PC-9 (cell line): ENCODE data around the gene DIP2C. TPM values are rescaled to one million over a fixed set of nuclear protein-coding genes. Genes with fewer than 3 reads are reported as not detected.

Experiments used
- BruUV-seq: library from RNA; stranded (reverse); fragments of 400-500 nt; replicated peaks from 2 replicates; lab custom pipeline; 2021; lab: Mats Ljungman, UMichigan
- CTCF ChIA-PET: fragments of 300-600 bp; sonication (Branson Sonifier 250); formaldehyde crosslinking; loops from one replicate; lab custom pipeline; 2022; ENCODE audit warnings: antibody characterized with exemption; lab: Charles Lee
- POLR2A ChIA-PET: fragments of 300-600 bp; sonication (Branson Sonifier 250); formaldehyde crosslinking; loops from one replicate; lab custom pipeline; 2022; ENCODE audit warnings: antibody characterized with exemption; ENCODE audit not compliant: unreplicated experiment; lab: Charles Lee
- DNase-seq, 2 experiments: peaks; one replicate each; pipeline versions ENCODE4 v3.0.0 to v3.0.0-alpha.2; 2015 to 2022; ENCODE audit warnings: mixed read lengths in 1 of 2
- H2AFZ ChIP-seq: fragments of 200-600 bp; sonication (generic); 2 replicates; pipeline ENCODE4 v1.8.1; 2017; ENCODE audit warnings: antibody characterized with exemption
- H3F3A ChIP-seq: fragments of 200-600 bp; sonication (generic); 2 replicates; pipeline ENCODE4 v1.8.1; 2017; ENCODE audit warnings: antibody characterized with exemption, mild to moderate bottlenecking, low read depth; ENCODE audit not compliant: insufficient read depth
- H3K27ac ChIP-seq: fragments of 200-600 bp; sonication (generic); 2 replicates; pipeline ENCODE4 v1.6.1; 2016; ENCODE audit warnings: mixed run types
- H3K27me3 ChIP-seq: fragments of 200-600 bp; sonication (generic); 2 replicates; pipeline ENCODE4 v1.6.1; 2016; ENCODE audit warnings: low read depth, mixed run types; ENCODE audit not compliant: insufficient read depth
- H3K36me3 ChIP-seq: fragments of 200-600 bp; sonication (generic); 2 replicates; pipeline ENCODE4 v1.6.1; 2016; ENCODE audit warnings: low read depth, mixed run types
- H3K4me1 ChIP-seq: fragments of 200-600 bp; sonication (generic); replicated peaks from 2 replicates; pipeline ENCODE4 v1.6.1; 2016; ENCODE audit warnings: mixed run types; ENCODE audit not compliant: insufficient read depth
- H3K4me2 ChIP-seq: fragments of 200-600 bp; sonication (generic); 2 replicates; pipeline ENCODE4 v1.6.1; 2017; ENCODE audit warnings: mixed run types
- H3K4me3 ChIP-seq: fragments of 200-600 bp; sonication (generic); 2 replicates; pipeline ENCODE4 v1.6.1; 2016; ENCODE audit warnings: mixed run types
- H3K79me2 ChIP-seq: fragments of 200-600 bp; sonication (generic); 2 replicates; pipeline ENCODE4 v1.6.1; 2017; ENCODE audit warnings: low read depth, mixed run types
- H3K9me2 ChIP-seq: fragments of 200-600 bp; sonication (generic); 2 replicates; pipeline ENCODE4 v1.8.1; 2017; ENCODE audit warnings: mild to moderate bottlenecking; ENCODE audit not compliant: insufficient read depth
- H3K9me3 ChIP-seq: fragments of 200-600 bp; sonication (generic); 2 replicates; pipeline ENCODE4 v1.8.1; 2016; ENCODE audit warnings: low read depth; ENCODE audit not compliant: insufficient read depth
- H4K20me1 ChIP-seq: fragments of 200-600 bp; sonication (generic); 2 replicates; pipeline ENCODE4 v1.8.1; 2017; ENCODE audit not compliant: insufficient read depth
- CTCF ChIP-seq: fragments of 200-600 bp; sonication (generic); conservative IDR thresholded peaks from 2 replicates; pipeline ENCODE4 v1.6.1; 2017; ENCODE audit warnings: mixed run types, antibody characterized with exemption, mild to moderate bottlenecking, moderate library complexity
- EZH2 ChIP-seq: fragments of 200-600 bp; sonication (generic); IDR thresholded peaks from 2 replicates; pipeline ENCODE4 v1.8.0; 2017; ENCODE audit warnings: antibody characterized with exemption, low read depth
- intact Hi-C: fragments of 100-400 bp; cut with micrococcal nuclease; formaldehyde crosslinking; loops from one replicate; pipeline ENCODE4 v1.10.0; 2022; ENCODE audit not compliant: unreplicated experiment
- total RNA-seq: library from RNA; stranded (reverse); gene quantifications from 2 replicates; pipeline ENCODE4 v1.2.3, GENCODE V29; 2021

DIP2C gene
- total RNA-seq, 1 experiment from 2014 or later, result 0.83 TPM

DNA sequence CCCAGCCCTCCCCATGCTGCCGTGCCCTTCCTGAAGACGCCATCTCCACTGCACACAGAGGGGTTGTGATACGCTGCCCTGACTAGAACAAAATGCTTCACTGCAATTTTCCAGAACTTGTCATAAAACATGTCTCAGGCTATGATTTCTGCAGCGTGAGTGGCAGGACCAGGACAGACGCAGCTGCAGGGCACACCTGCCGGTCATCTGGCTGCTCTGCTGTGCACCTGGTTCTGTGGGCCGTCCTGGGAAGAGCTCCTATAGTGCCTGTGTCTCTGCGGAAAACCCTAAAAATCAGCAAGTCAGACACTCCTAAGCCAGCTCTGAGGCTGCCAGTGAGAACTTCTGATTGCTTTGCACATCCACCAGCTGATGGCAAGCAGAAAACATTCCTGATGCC lies 39.7 kb upstream of the DIP2C start:
- Histone ChIP-seq H3K27ac (no peak overlapping the region), H3K4me3 (no peak overlapping the region), H3K36me3 (no peaks in the 10 kb centered on the region), H3K9me2 (no peaks in the 10 kb centered on the region), H3K9me3 (no peaks in the 10 kb centered on the region), H4K20me1 (no peaks in the 10 kb centered on the region), H2AFZ (no peak overlapping the region), H3K4me1 (no peaks in the 10 kb centered on the region), H3K4me2 (no peak overlapping the region), H3F3A (no peaks in the 10 kb centered on the region), H3K27me3 (peaks cover 58% of the 10 kb centered on the region), H3K79me2 (no peaks in the 10 kb centered on the region)
- no peak for DNase-seq
- TF ChIP-seq EZH2, result no peak
- no peak for TF ChIP-seq CTCF
- no TSS peak for BruUV-seq
- CTCF ChIA-PET, result no interaction called here
- intact Hi-C loops, result no loop called here
- POLR2A ChIA-PET, result no interaction called here

- H3K9me3 ChIP-seq, result no peaks in the 10 kb centered on the region
Observed at GRCh38 chr10:728603-729002, 39.1 kb upstream of the DIP2C start.

DNA sequence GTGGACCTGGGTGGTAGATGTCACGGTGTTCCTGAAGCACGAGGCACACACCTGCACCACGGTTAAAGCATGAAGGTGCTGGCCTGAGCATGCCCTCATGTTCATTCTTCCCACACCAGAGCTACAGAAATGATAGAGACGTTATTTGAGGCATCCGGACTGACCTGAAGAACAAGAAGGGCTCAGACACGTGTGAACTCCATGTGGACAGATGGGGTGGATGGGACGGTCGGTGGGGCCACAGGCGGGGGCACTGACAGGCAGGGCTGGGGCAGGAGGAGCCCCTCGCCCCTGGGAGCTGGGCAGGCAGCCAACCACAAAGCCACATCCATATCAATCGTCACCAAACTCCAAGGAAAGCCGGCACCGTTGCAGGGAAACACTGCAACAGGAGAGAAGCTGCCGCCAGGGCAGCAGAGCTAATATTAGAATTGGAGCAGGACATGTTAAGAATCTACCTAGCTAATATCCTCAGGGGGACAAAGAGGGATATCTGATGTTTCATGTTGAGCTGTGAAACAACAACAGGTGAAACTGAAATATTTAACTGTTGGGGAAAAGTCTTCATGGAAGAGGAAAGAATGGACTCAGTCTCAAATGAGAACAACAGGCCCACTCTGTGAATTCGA lies 37.8 kb upstream of the DIP2C start:
- no peak for DNase-seq
- H2AFZ ChIP-seq, result no peak overlapping the region
- H3K36me3 ChIP-seq, result no peaks in the 10 kb centered on the region
- POLR2A ChIA-PET, result no interaction called here
- no peaks in the 10 kb centered on the region for H3F3A ChIP-seq
- peaks cover 40% of the 10 kb centered on the region for H3K27me3 ChIP-seq
- H3K27ac ChIP-seq, result no peak overlapping the region
- no peaks in the 10 kb centered on the region for H3K79me2 ChIP-seq
- no peaks in the 10 kb centered on the region for H3K4me1 ChIP-seq
- CTCF ChIA-PET, result no interaction called here
- no peak overlapping the region for H3K4me2 ChIP-seq
- no peaks in the 10 kb centered on the region for H3K9me2 ChIP-seq
- H3K4me3 ChIP-seq, result no peak overlapping the region
- no TSS peak for BruUV-seq
- no peaks in the 10 kb centered on the region for H3K9me3 ChIP-seq
- H4K20me1 ChIP-seq, result no peaks in the 10 kb centered on the region
- TF ChIP-seq CTCF, result no peak
- no peak for TF ChIP-seq EZH2
- intact Hi-C loops, result no loop called here

More at GRCh38 chr10:728603-729002, 39.1 kb upstream of the DIP2C start:
- TF ChIP-seq CTCF (no peak), EZH2 (no peak)
- CTCF ChIA-PET, result no interaction called here
- Histone ChIP-seq H3K4me1 (no peaks in the 10 kb centered on the region), H3K79me2 (no peaks in the 10 kb centered on the region), H2AFZ (no peak overlapping the region), H3F3A (no peaks in the 10 kb centered on the region), H3K27ac (no peak overlapping the region), H3K27me3 (peaks cover 52% of the 10 kb centered on the region), H3K9me2 (no peaks in the 10 kb centered on the region), H3K4me3 (no peak overlapping the region), H3K36me3 (no peaks in the 10 kb centered on the region), H4K20me1 (no peaks in the 10 kb centered on the region), H3K4me2 (no peak overlapping the region)
- DNase-seq, result no peak
- POLR2A ChIA-PET, result no interaction called here
- BruUV-seq, result no TSS peak
- intact Hi-C loops, result no loop called here
